Calu3 (cell line): ENCODE results near the gene SLC5A3. TPM values are rescaled to one million over a fixed set of nuclear protein-coding genes. Genes with fewer than 3 reads are reported as not detected.

ENCODE experiments used
- Bru-seq: library from RNA; stranded (reverse); fragments of 400-500 nt; gene quantifications from one replicate; lab custom pipeline; 2021; lab: Mats Ljungman, UMichigan
- BruChase-seq, 2 experiments: library from RNA; stranded (reverse); fragments of 400-500 nt; gene quantifications; one replicate each; lab custom pipeline; 2021; lab: Mats Ljungman, UMichigan
- BruUV-seq: library from RNA; stranded (reverse); fragments of 400-500 nt; replicated peaks from 2 replicates; lab custom pipeline; 2021; lab: Mats Ljungman, UMichigan
- CTCF ChIA-PET: fragments of 300-600 bp; sonication (Branson Sonifier 250); formaldehyde crosslinking; loops from one replicate; lab custom pipeline; 2022; ENCODE audit warnings: antibody characterized with exemption; lab: Charles Lee
- DNase-seq: peaks from one replicate; pipeline ENCODE4 v3.0.0; 2022
- H3K27ac Mint-ChIP-seq: one replicate; pipeline ENCODE4 v1.8.0; 2022; ENCODE audit warnings: mixed read lengths; ENCODE audit not compliant: unreplicated experiment
- H3K27me3 Mint-ChIP-seq: one replicate; pipeline ENCODE4 v1.8.0; 2022; ENCODE audit warnings: mixed read lengths; ENCODE audit not compliant: unreplicated experiment
- H3K36me3 Mint-ChIP-seq: one replicate; pipeline ENCODE4 v1.8.0; 2022; ENCODE audit warnings: mild to moderate bottlenecking, moderate library complexity, mixed read lengths; ENCODE audit not compliant: insufficient read depth, unreplicated experiment
- H3K4me1 Mint-ChIP-seq: one replicate; pipeline ENCODE4 v1.8.0; 2022; ENCODE audit warnings: mild to moderate bottlenecking, low read depth, mixed read lengths; ENCODE audit not compliant: unreplicated experiment
- H3K4me3 Mint-ChIP-seq: one replicate; pipeline ENCODE4 v1.8.0; 2022; ENCODE audit warnings: mild to moderate bottlenecking, low read depth, moderate library complexity, mixed read lengths; ENCODE audit not compliant: unreplicated experiment
- H3K9me3 Mint-ChIP-seq: one replicate; pipeline ENCODE4 v1.8.0; 2022; ENCODE audit warnings: low read depth, mixed read lengths; ENCODE audit not compliant: unreplicated experiment
- CTCF ChIP-seq: fragments of 200-600 bp; IDR thresholded peaks from one replicate; pipeline ENCODE4 v1.8.0; 2022; ENCODE audit warnings: antibody characterized with exemption; ENCODE audit not compliant: unreplicated experiment
- intact Hi-C: fragments of 100-400 bp; cut with micrococcal nuclease; formaldehyde crosslinking; loops from one replicate; pipeline ENCODE4 v1.10.0; 2022; ENCODE audit not compliant: unreplicated experiment
- long read RNA-seq: library from polyadenylated mRNA; stranded (forward); transcript quantifications from one replicate; pipeline ENCODE4 v2.0.0, GENCODE V29; 2022
- total RNA-seq: library from RNA; stranded (reverse); gene quantifications from 2 replicates; pipeline ENCODE4 v1.2.3, GENCODE V29; 2022

Gene SLC5A3
- 15.8 and 15.9 TPM in 2 replicates for total RNA-seq
- percentile 87 among the genes with signal in this experiment for Bru-seq, nascent RNA
- percentile 96 among the genes with signal in this experiment for BruChase-seq, experiment 1, labeled RNA remaining after a 6-hour chase
- percentile 95 among the genes with signal in this experiment for BruChase-seq, experiment 2, labeled RNA remaining after a 2-hour chase
- long read RNA-seq, full-length matches to known transcripts: 2 of 9 reads
- long read RNA-seq, partial matches to known transcripts: 0 of 9 reads
- long read RNA-seq, other reads (novel, unspliced or antisense): 7 of 9 reads

GRCh38 chr21:34073032-34073748, at the start of gene SLC5A3, which contains the start of gene MRPS6:
Gene SLC5A3 (plus strand): TSS chr21:34073578. CDS start chr21:34095199, 21,621 bp downstream.
Gene MRPS6 (plus strand): TSS chr21:34073578. CDS start chr21:34073701, 123 bp downstream.
- H3K4me1 Mint-ChIP-seq: peaks cover 11% of the 10 kb centered on the region
- CTCF ChIA-PET: interaction anchor here (0.9 kb wide), 1 partner anchor 137 kb away, joined by 3 read pairs; no protein-coding TSS in a partner anchor
- intact Hi-C loops: no loop called here
- TF ChIP-seq CTCF: no peak
- peak within 1 kb of the TSS; percentile 86 for H3K27ac Mint-ChIP-seq
- DNase-seq: peak; percentile 81
- no TSS peak for BruUV-seq
- no peaks in the 10 kb centered on the region for H3K9me3 Mint-ChIP-seq
- peak within 1 kb of the TSS; percentile 80 for H3K4me3 Mint-ChIP-seq
- peaks cover 35% of the 10 kb centered on the region for H3K36me3 Mint-ChIP-seq
- peaks cover 13% of the 10 kb centered on the region for H3K27me3 Mint-ChIP-seq

GRCh38 chr21:34023691-34024373, 49.5 kb upstream of the SLC5A3 start:
- intact Hi-C loops: no loop called here
- Mint-ChIP-seq H3K27ac (no peak overlapping the region), H3K4me1 (no peaks in the 10 kb centered on the region), H3K27me3 (no peaks in the 10 kb centered on the region), H3K9me3 (peaks cover 2% of the 10 kb centered on the region), H3K36me3 (no peaks in the 10 kb centered on the region), H3K4me3 (no peak overlapping the region)
- BruUV-seq: no TSS peak
- DNase-seq: no peak
- CTCF ChIA-PET: no interaction called here
- no peak for TF ChIP-seq CTCF

GRCh38 chr21:34024374-34024693, 49.0 kb upstream of the SLC5A3 start:
- H3K27ac Mint-ChIP-seq: no peak overlapping the region
- peaks cover 2% of the 10 kb centered on the region for H3K9me3 Mint-ChIP-seq
- no TSS peak for BruUV-seq
- CTCF ChIA-PET: no interaction called here
- H3K4me3 Mint-ChIP-seq: no peak overlapping the region
- H3K27me3 Mint-ChIP-seq: no peaks in the 10 kb centered on the region
- TF ChIP-seq CTCF: no peak
- no peaks in the 10 kb centered on the region for H3K36me3 Mint-ChIP-seq
- intact Hi-C loops: no loop called here
- no peak for DNase-seq
- H3K4me1 Mint-ChIP-seq: no peaks in the 10 kb centered on the region

GRCh38 chr21:34027721-34028461, 45.5 kb upstream of the SLC5A3 start:
- no TSS peak for BruUV-seq
- Mint-ChIP-seq H3K27ac (no peak overlapping the region), H3K27me3 (no peaks in the 10 kb centered on the region), H3K4me1 (peaks cover 20% of the 10 kb centered on the region), H3K9me3 (peaks cover 4% of the 10 kb centered on the region), H3K36me3 (no peaks in the 10 kb centered on the region), H3K4me3 (no peak overlapping the region)
- CTCF ChIA-PET: no interaction called here
- no peak for DNase-seq
- TF ChIP-seq CTCF: no peak
- intact Hi-C loops: no loop called here
